ENCODE measurements around the gene VEGFC. TPM values are rescaled to one million over a fixed set of nuclear protein-coding genes. Genes with fewer than 3 reads are reported as not detected.

The VEGFC gene
- total RNA-seq, 1 donor from 2014 or later, result 0.94 TPM

DNA sequence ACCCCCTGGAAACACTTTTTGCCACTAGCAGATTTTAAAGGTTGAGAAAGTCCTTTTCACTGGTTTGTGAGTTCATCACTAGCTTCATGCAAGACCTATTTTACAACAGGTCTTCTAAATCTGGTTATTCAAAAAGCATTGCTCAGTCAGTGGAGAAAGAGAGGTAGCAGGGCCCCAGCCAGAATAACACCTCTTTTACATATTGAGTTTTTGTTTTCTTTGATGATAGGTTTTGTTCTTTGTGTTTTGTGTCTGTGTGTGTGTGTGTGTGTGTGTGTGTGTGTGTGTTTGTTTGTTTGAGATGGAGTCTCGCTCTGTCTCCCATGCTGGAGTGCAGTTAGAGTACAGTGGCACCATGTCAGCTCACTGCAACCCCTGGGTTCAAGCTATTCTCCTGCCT is 2.7 kb upstream of the VEGFC start:
- no peak for DNase-seq

GRCh38 chr4:176794651-176795050 is 1.9 kb upstream of the VEGFC start:
- no peak for DNase-seq

GRCh38 chr4:176794151-176794550 is 1.4 kb upstream of the VEGFC start:
- no peak for DNase-seq

DNA sequence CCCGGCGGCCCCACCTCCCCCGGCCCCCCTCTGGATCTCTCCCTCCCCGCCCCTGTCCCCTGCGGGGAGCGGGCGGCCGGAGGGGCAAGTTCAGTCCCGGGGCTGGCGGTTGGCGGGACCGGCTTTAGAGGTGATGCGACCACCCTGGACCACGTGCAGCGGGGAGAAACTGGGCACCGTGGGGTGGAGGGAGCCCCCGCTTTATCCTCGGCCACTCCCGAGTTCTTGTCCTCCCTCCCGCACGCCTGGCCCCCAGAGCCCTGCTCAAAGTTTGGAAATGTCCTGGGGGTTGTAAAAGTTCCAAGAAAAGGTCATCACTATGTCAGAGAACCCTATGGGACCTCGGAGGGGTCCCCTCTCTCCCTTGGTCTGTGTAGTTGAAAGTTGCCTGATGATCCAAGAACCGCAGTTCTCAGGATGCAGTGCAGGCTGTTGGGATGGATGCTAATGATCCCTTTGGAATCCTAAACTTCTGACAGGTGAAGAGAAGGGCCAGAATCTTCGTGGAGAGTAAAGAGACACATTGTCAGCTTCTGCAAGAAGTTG is 411 bp upstream of the VEGFC start:
- no peak for DNase-seq

DNA sequence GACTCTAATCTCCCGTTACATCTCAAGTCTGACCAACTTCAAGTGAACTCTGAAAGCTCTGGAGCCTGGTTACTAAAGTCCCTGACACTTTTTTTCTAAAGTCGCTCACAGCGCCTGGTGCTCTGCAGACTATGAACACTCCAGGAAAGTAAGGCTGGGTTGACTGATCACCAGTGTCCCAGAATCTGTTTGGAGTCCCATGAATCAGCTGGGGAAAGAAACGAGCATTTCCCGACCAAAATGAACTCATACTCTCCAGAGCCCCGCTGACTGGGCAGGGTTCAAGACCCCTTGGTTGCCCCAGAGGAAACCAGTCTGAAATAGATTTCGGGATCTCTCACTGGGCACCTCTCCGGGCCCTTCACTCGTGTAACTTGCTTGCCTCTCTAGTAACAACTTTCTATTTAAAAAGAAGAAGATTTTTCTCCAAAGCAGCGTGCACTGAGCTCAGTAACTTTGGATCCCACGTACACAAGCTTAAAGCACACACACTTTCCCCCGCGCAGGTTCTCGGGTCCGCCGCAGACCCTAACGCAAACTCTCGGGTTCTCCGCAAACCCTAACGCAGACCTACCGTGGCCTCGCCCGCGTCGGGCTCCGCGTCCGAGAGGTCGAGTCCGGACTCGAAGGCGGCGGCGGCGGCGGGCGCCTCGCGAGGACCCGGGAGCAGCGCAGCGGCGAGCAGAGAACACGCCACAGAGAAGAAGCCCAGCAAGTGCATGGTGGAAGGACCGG is 964 bp downstream of the VEGFC start:
- no peak for DNase-seq

DNA sequence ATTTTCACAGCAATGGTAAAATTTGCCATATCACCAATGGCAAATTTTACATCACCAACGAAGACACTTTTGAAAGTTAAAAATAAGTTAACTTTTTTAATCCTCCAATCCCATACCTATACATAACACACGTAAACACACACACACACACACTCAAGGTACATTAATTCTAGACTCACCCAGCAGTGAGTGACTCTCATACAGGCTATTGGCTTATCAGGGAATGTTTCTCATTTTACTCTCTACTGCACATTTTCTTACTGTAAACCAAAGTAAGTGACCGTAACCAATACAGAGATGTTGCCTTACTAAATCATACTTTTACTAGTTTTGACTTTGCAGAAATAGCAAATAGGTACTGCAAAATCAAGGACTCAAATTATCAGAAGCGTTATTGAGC is 2.3 kb downstream of the VEGFC start:
- DNase-seq, result no peak

- no peak for DNase-seq
Observed at GRCh38 chr4:176789955-176790354, 2.8 kb downstream of the VEGFC start.

- DNase-seq, result no peak
Observed at GRCh38 chr4:176788971-176789370, 3.8 kb downstream of the VEGFC start.

- DNase-seq, result no peak
Observed at GRCh38 chr4:176788248-176788647, 4.5 kb downstream of the VEGFC start.

DNA sequence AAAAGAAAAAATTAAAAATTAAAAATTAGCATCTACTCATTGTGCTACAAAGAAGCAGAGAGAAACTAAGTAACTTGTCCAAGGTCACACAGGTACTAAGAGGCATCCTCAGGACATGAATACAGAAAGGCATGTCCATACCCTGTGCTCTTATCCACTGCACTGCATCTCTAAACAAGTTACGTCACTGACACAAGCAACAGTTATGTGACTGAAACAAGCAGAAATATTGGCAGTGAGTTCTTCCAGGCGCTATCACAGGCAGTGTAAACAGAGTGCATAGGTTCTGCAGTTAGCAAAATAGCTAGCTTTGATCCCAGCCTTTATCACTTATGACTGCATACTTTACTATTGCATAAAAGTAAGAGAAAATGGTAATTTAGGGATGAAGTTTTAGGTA is 7.9 kb downstream of the VEGFC start:
- DNase-seq, result no peak

DNA sequence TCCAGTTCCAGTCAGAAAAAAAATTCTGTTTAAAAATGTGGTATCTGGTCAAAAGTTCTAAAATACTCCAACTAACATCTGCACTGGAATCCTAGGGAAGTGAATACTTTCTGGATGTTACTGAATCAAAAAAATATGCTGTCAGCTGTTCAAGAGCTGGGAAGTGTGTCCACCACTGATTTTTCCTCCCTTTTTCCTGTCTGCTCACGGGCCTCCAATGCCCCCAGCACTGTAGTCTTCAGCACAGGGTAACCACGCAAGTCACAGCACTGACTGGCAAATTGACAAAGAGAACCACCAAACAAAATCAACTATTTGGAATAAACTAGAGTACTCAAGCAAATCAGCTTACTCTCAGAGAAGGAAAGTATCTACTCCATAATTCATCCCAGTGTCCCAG is 9.9 kb downstream of the VEGFC start:
- no peak for DNase-seq

DNA sequence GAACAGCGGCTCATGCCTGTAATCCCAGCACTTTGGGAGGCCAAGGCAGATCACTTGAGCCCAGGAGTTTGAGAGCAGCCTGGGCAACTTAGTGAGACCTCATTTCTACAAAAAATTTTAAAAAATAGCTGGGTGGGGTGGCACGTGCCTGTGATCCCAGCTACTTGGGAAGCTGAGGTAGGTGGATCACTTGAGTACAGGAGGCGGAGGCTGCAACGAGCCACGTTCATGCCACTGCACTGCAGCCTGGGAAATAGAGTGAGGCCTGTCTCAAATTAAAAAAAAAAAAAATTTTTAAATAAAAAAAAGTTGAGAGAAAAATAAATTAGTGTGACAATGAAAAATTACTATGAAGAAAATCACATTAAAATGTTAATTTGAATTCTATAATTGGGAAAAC is 10.5 kb downstream of the VEGFC start:
- DNase-seq, result no peak

- DNase-seq, result no peak
Observed at GRCh38 chr4:176781739-176782100, 11.0 kb downstream of the VEGFC start.

GRCh38 chr4:176780995-176781738 is 11.6 kb downstream of the VEGFC start:
- no peak for DNase-seq

DNA sequence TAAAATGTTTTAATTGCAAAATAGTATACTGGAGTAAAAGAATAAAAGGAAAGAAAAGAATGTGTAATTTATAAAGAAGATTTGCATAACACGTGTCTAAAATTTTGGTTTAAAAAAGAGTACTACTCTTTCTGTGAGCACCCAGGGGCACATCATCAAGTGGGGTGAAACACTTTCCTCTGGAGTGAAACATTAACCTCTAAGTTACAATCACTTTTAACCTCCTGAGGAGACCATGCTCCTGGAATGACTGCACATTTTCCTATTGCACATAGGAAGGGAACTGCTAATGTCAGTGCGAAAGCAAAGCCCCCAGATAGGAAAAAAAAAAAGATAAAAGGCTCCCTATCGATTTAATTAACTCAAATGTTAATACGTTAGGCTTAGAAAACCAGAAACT is 13.3 kb downstream of the VEGFC start:
- DNase-seq, result no peak

- DNase-seq, result no peak
Observed at GRCh38 chr4:176778491-176778890, 14.2 kb downstream of the VEGFC start.

GRCh38 chr4:176778063-176778462 is 14.7 kb downstream of the VEGFC start:
- no peak for DNase-seq

GRCh38 chr4:176775338-176775737 is 17.4 kb downstream of the VEGFC start:
- DNase-seq, result no peak

DNA sequence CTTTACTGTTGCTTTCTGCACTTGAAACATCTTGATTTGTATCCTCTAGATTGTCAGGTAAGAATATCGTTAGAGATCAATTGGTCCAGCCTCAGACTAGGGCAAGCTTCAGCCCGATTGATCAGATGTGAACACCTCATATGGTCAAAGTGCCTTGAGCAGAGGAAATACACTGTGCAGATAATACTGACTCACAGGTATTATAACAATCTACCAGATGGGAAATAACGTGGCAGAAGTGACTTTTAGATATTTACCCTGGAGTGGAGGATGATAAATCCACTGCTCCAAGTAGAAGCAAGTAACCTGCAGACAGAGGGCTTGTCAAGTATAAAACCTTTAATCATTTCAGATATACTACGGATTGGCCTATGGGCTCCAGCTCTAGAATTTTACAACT is 17.9 kb downstream of the VEGFC start:
- DNase-seq, result no peak

GRCh38 chr4:176769514-176769913 is 23.2 kb downstream of the VEGFC start:
- DNase-seq, result no peak

DNA sequence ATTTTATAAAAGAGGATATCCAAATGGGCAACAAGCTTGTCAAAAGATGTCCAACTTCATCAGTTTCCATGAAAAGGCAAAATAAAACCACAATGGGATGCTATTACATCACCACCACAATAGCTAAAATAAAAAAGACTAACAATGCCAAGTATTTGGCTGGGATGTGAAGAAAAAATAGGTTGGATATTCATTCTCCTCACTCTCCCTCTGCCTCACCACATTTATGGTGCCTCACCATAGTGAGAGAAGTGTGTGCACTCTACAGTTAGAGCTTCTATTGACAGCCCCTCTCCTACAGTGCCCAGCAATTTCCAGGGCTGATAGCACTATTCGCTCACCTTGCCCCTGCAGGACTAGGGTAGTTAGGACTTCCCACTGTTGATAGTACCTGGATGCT is 25.5 kb downstream of the VEGFC start:
- no peak for DNase-seq

DNA sequence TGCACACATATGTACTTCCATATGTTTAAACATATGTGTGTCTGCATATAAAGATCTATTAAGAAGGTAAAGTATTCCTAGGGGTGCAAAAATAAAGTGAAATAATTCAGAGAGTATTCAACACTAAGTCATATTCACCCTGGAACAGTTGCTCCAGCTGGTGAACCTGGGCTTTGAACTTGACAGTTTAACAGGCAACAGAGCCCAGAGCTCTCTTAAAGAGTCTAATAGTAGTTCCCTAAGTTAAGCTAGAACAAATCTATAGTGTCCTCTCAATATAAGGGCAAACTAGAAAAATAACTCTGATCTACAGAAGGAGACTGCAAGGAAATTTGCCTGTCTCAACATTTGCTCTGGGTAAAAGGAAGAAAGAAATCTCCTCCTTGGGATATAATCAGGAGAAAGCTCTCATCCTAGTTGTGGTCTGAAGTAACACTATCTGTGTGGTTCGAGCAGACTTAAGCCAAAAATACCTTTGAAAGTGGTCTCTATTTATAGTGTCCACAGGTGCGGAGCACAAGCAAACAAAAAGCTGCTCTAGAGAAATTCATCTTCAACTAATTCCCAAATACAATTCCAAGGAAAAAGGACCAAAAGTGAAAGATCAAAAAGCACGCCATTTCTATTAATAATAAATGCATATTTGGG is 29.9 kb downstream of the VEGFC start:
- DNase-seq, result no peak

- no peak for DNase-seq
Observed at GRCh38 chr4:176761872-176762271, 30.9 kb downstream of the VEGFC start.
